Caco-2 (cell line): ENCODE results near the gene SGTA. TPM values are rescaled to one million over a fixed set of nuclear protein-coding genes. Genes with fewer than 3 reads are reported as not detected.

Source experiments
- BruUV-seq: library from RNA; stranded (reverse); fragments of 400-500 nt; replicated peaks from 2 replicates; lab custom pipeline; 2021; lab: Mats Ljungman, UMichigan
- CTCF ChIA-PET: fragments of 300-600 bp; sonication (Branson Sonifier 250); formaldehyde crosslinking; loops from one replicate; lab custom pipeline; 2022; ENCODE audit warnings: antibody characterized with exemption; lab: Charles Lee
- POLR2A ChIA-PET: fragments of 300-600 bp; sonication (Branson Sonifier 250); formaldehyde crosslinking; loops from one replicate; lab custom pipeline; 2022; ENCODE audit warnings: antibody characterized with exemption; lab: Charles Lee
- DNase-seq, 2 experiments: peaks; one replicate each; pipeline versions ENCODE4 v3.0.0 to v3.0.0-alpha.2; 2020 to 2022
- H3K27me3 ChIP-seq: replicated peaks from 2 replicates; pipeline ENCODE4 v1.6.0; 2011; ENCODE audit warnings: low read length; ENCODE audit not compliant: control insufficient read depth, insufficient read depth
- H3K36me3 ChIP-seq: 2 replicates; pipeline ENCODE4 v1.5.1; 2011; ENCODE audit warnings: low read length; ENCODE audit not compliant: control insufficient read depth, insufficient read depth
- H3K4me1 ChIP-seq: fragments of 250-450 bp; sonication (Bioruptor Pico); 2 replicates; pipeline ENCODE4 v1.5.1; 2020; ENCODE audit warnings: mild to moderate bottlenecking
- H3K4me3 ChIP-seq: 2 replicates; pipeline ENCODE4 v1.5.1; 2011; ENCODE audit warnings: low read depth, mild to moderate bottlenecking, control low read depth, low read length
- H3K9me3 ChIP-seq: fragments of 250-450 bp; sonication (Bioruptor Pico); 2 replicates; pipeline ENCODE4 v1.5.1; 2020; ENCODE audit warnings: mild to moderate bottlenecking, moderate library complexity
- H3K27ac Mint-ChIP-seq: one replicate; pipeline ENCODE4 v1.8.0; 2022; ENCODE audit warnings: mixed read lengths; ENCODE audit not compliant: unreplicated experiment
- H3K27me3 Mint-ChIP-seq: one replicate; pipeline ENCODE4 v1.8.0; 2022; ENCODE audit warnings: mixed read lengths; ENCODE audit not compliant: insufficient read depth, unreplicated experiment
- H3K36me3 Mint-ChIP-seq: one replicate; pipeline ENCODE4 v1.8.0; 2022; ENCODE audit warnings: mild to moderate bottlenecking, mixed read lengths; ENCODE audit not compliant: insufficient read depth, unreplicated experiment
- H3K4me1 Mint-ChIP-seq: one replicate; pipeline ENCODE4 v1.8.0; 2022; ENCODE audit warnings: low read depth, mixed read lengths; ENCODE audit not compliant: unreplicated experiment
- H3K4me3 Mint-ChIP-seq: one replicate; pipeline ENCODE4 v1.8.0; 2022; ENCODE audit warnings: mild to moderate bottlenecking, moderate library complexity, mixed read lengths; ENCODE audit not compliant: unreplicated experiment
- H3K9me3 Mint-ChIP-seq: one replicate; pipeline ENCODE4 v1.8.0; 2022; ENCODE audit warnings: mixed read lengths; ENCODE audit not compliant: unreplicated experiment
- intact Hi-C: fragments of 100-400 bp; cut with micrococcal nuclease; formaldehyde crosslinking; loops from one replicate; pipeline ENCODE4 v1.10.0; 2022; ENCODE audit not compliant: unreplicated experiment
- total RNA-seq: library from RNA; stranded (reverse); gene quantifications from 2 replicates; pipeline ENCODE4 v1.2.3, GENCODE V29; 2022
- TF ChIP-seq, protein P1 (sequence below), 2 experiments: fragments of 200-600 bp in 1 of 2; IDR thresholded peaks; 1 replicate in 1 of 2; 2 replicates in 1 of 2; pipeline versions ENCODE4 v1.5.1 to v1.8.0; 2011 to 2022; ENCODE audit warnings: antibody characterized with exemption in 1 of 2, control low read depth in 1 of 2, inconsistent platforms in 1 of 2, low read depth in 1 of 2, low read length in 1 of 2, mild to moderate bottlenecking in 1 of 2, moderate library complexity in 1 of 2; ENCODE audit not compliant: insufficient read depth in 1 of 2, severe bottlenecking in 1 of 2, unreplicated experiment in 1 of 2

SGTA gene
- total RNA-seq, 1 experiment from 2014 or later = 90.1 TPM

DNA sequence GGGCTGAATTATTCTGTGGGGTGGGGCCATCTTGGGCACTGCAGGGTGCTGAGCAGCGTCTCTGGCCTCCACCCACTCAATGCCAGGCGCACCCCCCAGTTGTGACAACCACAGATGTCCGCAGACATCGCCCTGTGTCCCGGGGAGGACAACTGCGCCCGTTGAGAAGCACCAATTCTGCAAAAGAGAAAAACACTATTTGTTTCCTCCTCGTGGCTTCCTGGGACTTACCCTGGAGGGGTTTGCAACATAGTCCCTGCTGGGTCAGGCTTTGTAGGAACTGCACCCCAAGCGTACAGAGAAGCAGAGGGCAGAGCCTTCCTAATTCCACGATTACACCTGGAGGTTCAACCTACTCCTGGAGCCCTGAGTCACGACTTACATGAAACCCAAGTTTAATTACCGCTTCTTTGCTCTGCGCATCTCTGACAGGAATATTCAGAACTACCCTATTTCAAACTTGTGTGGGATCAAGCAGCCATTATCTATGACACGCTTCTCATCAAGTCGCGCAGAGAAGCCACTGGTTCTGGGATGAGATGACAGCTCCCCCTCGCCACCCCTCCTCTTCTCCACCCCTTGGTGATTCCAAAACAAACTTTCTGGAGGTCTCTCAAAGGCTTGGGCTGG, 32.1 kb downstream of the SGTA start:
- Histone ChIP-seq H3K27me3 (no peaks in the 10 kb centered on the region), H3K4me1 (no peaks in the 10 kb centered on the region), H3K36me3 (no peaks in the 10 kb centered on the region), H3K4me3 (no peak overlapping the region), H3K9me3 (no peaks in the 10 kb centered on the region)
- intact Hi-C loops = no loop called here
- CTCF ChIA-PET = interaction anchor here (2.4 to 2.5 kb wide), 2 partner anchors 90 to 103 kb away, joined by 17 to 18 read pairs; no protein-coding TSS in a partner anchor
- H3K4me1 Mint-ChIP-seq = no peaks in the 10 kb centered on the region
- no peak for DNase-seq
- POLR2A ChIA-PET = no interaction called here
- no TSS peak for BruUV-seq
- H3K9me3 Mint-ChIP-seq = no peaks in the 10 kb centered on the region
- no peak overlapping the region for H3K27ac Mint-ChIP-seq
- H3K36me3 Mint-ChIP-seq = peaks cover 29% of the 10 kb centered on the region
- TF ChIP-seq, protein P1, sequence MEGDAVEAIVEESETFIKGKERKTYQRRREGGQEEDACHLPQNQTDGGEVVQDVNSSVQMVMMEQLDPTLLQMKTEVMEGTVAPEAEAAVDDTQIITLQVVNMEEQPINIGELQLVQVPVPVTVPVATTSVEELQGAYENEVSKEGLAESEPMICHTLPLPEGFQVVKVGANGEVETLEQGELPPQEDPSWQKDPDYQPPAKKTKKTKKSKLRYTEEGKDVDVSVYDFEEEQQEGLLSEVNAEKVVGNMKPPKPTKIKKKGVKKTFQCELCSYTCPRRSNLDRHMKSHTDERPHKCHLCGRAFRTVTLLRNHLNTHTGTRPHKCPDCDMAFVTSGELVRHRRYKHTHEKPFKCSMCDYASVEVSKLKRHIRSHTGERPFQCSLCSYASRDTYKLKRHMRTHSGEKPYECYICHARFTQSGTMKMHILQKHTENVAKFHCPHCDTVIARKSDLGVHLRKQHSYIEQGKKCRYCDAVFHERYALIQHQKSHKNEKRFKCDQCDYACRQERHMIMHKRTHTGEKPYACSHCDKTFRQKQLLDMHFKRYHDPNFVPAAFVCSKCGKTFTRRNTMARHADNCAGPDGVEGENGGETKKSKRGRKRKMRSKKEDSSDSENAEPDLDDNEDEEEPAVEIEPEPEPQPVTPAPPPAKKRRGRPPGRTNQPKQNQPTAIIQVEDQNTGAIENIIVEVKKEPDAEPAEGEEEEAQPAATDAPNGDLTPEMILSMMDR (IDR thresholded peaks at IDR 0.05; ENCODE audit: insufficient read depth in 1 of 2, low read depth in 1 of 2, low read length in 1 of 2, severe bottlenecking in 1 of 2, unreplicated experiment in 1 of 2) = no peak
- no peak overlapping the region for H3K4me3 Mint-ChIP-seq
- H3K27me3 Mint-ChIP-seq = no peaks in the 10 kb centered on the region

DNA sequence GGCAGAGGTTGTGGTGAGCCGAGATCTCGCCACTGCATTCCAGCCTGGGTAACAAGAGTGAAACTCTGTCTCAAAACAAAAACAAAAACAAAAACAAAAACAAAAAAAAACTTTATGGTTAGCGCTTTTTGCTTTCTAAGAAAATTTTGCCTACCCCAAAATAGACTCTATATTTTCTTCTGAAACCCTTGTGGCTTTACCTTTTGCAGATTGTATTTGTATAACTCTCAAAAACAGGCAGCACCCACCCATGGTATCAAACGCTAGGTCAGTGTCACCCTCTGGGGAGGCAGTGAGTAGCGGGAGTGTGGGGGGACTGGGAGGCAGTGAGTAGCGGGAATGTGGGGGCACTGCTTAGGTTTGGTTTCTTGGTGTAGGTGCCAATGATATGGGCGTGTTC, 35.7 kb downstream of the SGTA start:
- BruUV-seq = no TSS peak
- ChIA-PET POLR2A (no interaction called here), CTCF (interaction anchor here (0.7 to 1.0 kb wide), 2 partner anchors 99 to 552 kb away, joined by 4 to 6 read pairs; no protein-coding TSS in a partner anchor)
- H3K27me3 ChIP-seq = no peaks in the 10 kb centered on the region
- H3K4me3 ChIP-seq = no peak overlapping the region
- intact Hi-C loops = no loop called here
- H3K9me3 ChIP-seq = no peaks in the 10 kb centered on the region
- no peaks in the 10 kb centered on the region for H3K36me3 ChIP-seq
- Mint-ChIP-seq H3K4me1 (no peaks in the 10 kb centered on the region), H3K27me3 (no peaks in the 10 kb centered on the region), H3K4me3 (no peak overlapping the region), H3K27ac (no peak overlapping the region), H3K9me3 (no peaks in the 10 kb centered on the region), H3K36me3 (peaks cover 2% of the 10 kb centered on the region)
- TF ChIP-seq, protein P1 (IDR thresholded peaks at IDR 0.05; ENCODE audit: insufficient read depth in 1 of 2, low read depth in 1 of 2, low read length in 1 of 2, severe bottlenecking in 1 of 2, unreplicated experiment in 1 of 2) = no peak
- no peak for DNase-seq
- H3K4me1 ChIP-seq = no peaks in the 10 kb centered on the region

DNA sequence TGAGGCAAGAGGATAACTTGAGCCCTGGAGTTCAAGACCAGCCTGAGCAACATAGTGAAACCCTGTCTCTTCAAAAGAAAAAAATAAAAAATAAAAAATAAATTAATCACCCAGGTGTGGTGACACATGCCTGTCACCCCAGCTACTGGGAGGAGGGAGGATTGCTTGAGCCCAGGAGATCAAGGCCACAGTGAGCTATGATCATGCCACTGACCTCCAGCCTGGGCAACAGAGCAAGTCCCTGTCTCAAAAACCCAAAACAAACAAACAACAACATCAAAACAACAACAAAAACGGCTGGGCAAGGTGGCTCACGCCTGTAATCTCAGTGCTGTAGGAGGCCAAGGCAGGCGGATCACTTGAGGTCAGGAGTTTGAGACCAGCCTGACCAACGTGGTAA, 39.0 kb downstream of the SGTA start:
- H3K27ac Mint-ChIP-seq = no peak overlapping the region

More for the DNA sequence above, 39.0 kb downstream of the SGTA start:
- intact Hi-C loops = no loop called here
- Mint-ChIP-seq H3K9me3 (no peaks in the 10 kb centered on the region), H3K4me3 (no peak overlapping the region), H3K4me1 (no peaks in the 10 kb centered on the region), H3K27me3 (no peaks in the 10 kb centered on the region), H3K36me3 (no peaks in the 10 kb centered on the region)
- no peak for DNase-seq
- no peaks in the 10 kb centered on the region for H3K4me1 ChIP-seq
- H3K4me3 ChIP-seq = no peak overlapping the region
- no peaks in the 10 kb centered on the region for H3K36me3 ChIP-seq
- H3K27me3 ChIP-seq = no peaks in the 10 kb centered on the region
- no TSS peak for BruUV-seq
- ChIA-PET POLR2A (interaction anchor here (0.6 kb wide), 1 partner anchor 12 kb away, joined by 5 read pairs; no protein-coding TSS in a partner anchor), CTCF (no interaction called here)
- no peaks in the 10 kb centered on the region for H3K9me3 ChIP-seq
- TF ChIP-seq, protein P1 (IDR thresholded peaks at IDR 0.05; ENCODE audit: insufficient read depth in 1 of 2, low read depth in 1 of 2, low read length in 1 of 2, severe bottlenecking in 1 of 2, unreplicated experiment in 1 of 2) = no peak
